GM12892 (cell line): Measurements from ENCODE around the gene SPECC1L.
"Not testable (repeated sequence)": the region's sequence is repeated elsewhere in the genome, so short reads cannot be mapped to it uniquely, and the experiment has no call there.

Source experiments
- POLR2A ChIP-seq: IDR thresholded peaks from 2 replicates; pipeline ENCODE4 v1.6.1; 2011; ENCODE audit warnings: low read depth, low read length, control low read depth
- POLR2AphosphoS5 ChIP-seq: IDR thresholded peaks from 2 replicates; pipeline ENCODE4 v1.6.1; 2011; ENCODE audit warnings: low read depth, low read length, control low read depth

DNA sequence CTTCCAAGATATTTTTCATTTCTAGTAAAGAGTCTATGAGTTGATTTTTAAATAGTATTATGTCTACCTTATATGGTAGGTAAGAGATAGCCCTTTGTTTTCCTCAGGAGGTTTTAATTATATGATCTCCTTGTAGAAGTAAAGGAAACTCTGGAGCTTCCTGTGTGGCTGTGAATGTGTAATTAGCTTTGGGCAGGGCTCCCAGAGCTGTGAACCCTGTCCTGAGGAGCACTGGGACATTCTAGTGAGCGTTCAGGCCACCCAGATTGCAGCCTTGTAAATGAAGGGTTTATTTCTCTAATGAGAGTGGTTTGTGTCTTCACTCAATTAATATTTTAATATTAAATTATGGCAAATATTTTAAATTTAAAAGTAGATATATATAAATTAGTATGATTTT lies 24.3 kb downstream of the SPECC1L start:
- TF ChIP-seq POLR2A, POLR2AphosphoS5: not testable (repeated sequence)
